ENCODE measurements around the gene ATL1.
"Not testable (repeated sequence)": the region's sequence is repeated elsewhere in the genome, so short reads cannot be mapped to it uniquely, and the experiment has no call there.

The ATL1 gene

GRCh38 chr14:50533806-50534205, 26.1 kb upstream of the ATL1 start:
- no peaks in the 10 kb centered on the region for H3K27me3 ChIP-seq (ENCODE audit: insufficient read depth, poor library complexity, severe bottlenecking)
- H3K27ac ChIP-seq (ENCODE audit: poor library complexity, severe bottlenecking), result no peak overlapping the region
- DNase-seq (ENCODE audit: low spot score), result no peak
- H3K4me1 ChIP-seq (ENCODE audit: insufficient read depth, poor library complexity, severe bottlenecking), result peaks cover 12% of the 10 kb centered on the region
- TF ChIP-seq CTCF (IDR thresholded peaks at IDR 0.05; ENCODE audit: poor library complexity, severe bottlenecking), result no peak
- peaks cover 13% of the 10 kb centered on the region for H3K36me3 ChIP-seq (ENCODE audit: low read depth)
- no peak for ATAC-seq (ENCODE audit: low read depth)
- H3K9me3 ChIP-seq (ENCODE audit: severe bottlenecking), result no peaks in the 10 kb centered on the region
- H3K4me3 ChIP-seq (ENCODE audit: severe bottlenecking), result no peak overlapping the region

GRCh38 chr14:50534416-50534815, 25.5 kb upstream of the ATL1 start:
- TF ChIP-seq CTCF (IDR thresholded peaks at IDR 0.05; ENCODE audit: poor library complexity, severe bottlenecking), result no peak
- ATAC-seq (ENCODE audit: low read depth) (no peak), DNase-seq (ENCODE audit: low spot score) (no peak)
- no peak overlapping the region for H3K4me3 ChIP-seq (ENCODE audit: severe bottlenecking)
- peaks cover 7% of the 10 kb centered on the region for H3K36me3 ChIP-seq (ENCODE audit: low read depth)
- H3K4me1 ChIP-seq (ENCODE audit: insufficient read depth, poor library complexity, severe bottlenecking), result peaks cover 8% of the 10 kb centered on the region
- H3K27ac ChIP-seq (ENCODE audit: poor library complexity, severe bottlenecking), result no peak overlapping the region
- H3K9me3 ChIP-seq (ENCODE audit: severe bottlenecking), result no peaks in the 10 kb centered on the region
- no peaks in the 10 kb centered on the region for H3K27me3 ChIP-seq (ENCODE audit: insufficient read depth, poor library complexity, severe bottlenecking)

GRCh38 chr14:50534997-50535396, 24.9 kb upstream of the ATL1 start:
- no peak for TF ChIP-seq CTCF (IDR thresholded peaks at IDR 0.05; ENCODE audit: poor library complexity, severe bottlenecking)

GRCh38 chr14:50538034-50538433, 21.9 kb upstream of the ATL1 start:
- ATAC-seq (ENCODE audit: low read depth); DNase-seq (ENCODE audit: low spot score); H3K36me3 ChIP-seq (ENCODE audit: low read depth); H3K27me3 ChIP-seq (ENCODE audit: insufficient read depth, poor library complexity, severe bottlenecking); H3K9me3 ChIP-seq (ENCODE audit: severe bottlenecking); H3K4me3 ChIP-seq (ENCODE audit: severe bottlenecking); H3K4me1 ChIP-seq (ENCODE audit: insufficient read depth, poor library complexity, severe bottlenecking); H3K27ac ChIP-seq (ENCODE audit: poor library complexity, severe bottlenecking): not testable (repeated sequence)

More at GRCh38 chr14:50534997-50535396, 24.9 kb upstream of the ATL1 start:
- H3K27me3 ChIP-seq (ENCODE audit: insufficient read depth, poor library complexity, severe bottlenecking), result no peaks in the 10 kb centered on the region
- DNase-seq (ENCODE audit: low spot score) (no peak), ATAC-seq (ENCODE audit: low read depth) (no peak)
- no peak overlapping the region for H3K27ac ChIP-seq (ENCODE audit: poor library complexity, severe bottlenecking)
- no peak overlapping the region for H3K4me3 ChIP-seq (ENCODE audit: severe bottlenecking)
- peaks cover under 1% of the 10 kb centered on the region; the same call in 1 of the 2 replicates for H3K36me3 ChIP-seq (ENCODE audit: low read depth)
- H3K9me3 ChIP-seq (ENCODE audit: severe bottlenecking), result no peaks in the 10 kb centered on the region
- H3K4me1 ChIP-seq (ENCODE audit: insufficient read depth, poor library complexity, severe bottlenecking), result peaks cover 3% of the 10 kb centered on the region

DNA sequence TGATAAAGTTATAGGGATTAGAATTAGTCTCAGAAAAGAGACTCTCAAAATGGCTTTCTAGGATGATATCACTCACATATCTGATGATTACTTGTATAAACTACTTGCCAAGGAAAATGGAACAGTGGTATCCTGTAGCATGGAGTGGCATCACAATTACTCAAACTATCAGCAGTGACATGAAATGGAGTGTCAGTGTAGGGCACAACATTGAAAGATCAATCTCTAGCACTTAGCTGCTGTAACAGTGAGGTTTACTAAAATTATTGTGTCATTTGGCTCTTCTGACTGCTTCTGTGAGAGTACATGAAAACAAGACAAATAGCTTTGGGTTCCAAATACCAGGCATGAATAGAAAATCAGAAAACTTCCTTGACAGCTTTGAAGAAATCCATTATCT, 20.9 kb upstream of the ATL1 start:
- H3K27me3 ChIP-seq (ENCODE audit: insufficient read depth, poor library complexity, severe bottlenecking), result no peaks in the 10 kb centered on the region
- TF ChIP-seq CTCF (IDR thresholded peaks at IDR 0.05; ENCODE audit: poor library complexity, severe bottlenecking), result no peak
- DNase-seq (ENCODE audit: low spot score), result no peak
- ATAC-seq (ENCODE audit: low read depth), result no peak
- H3K4me3 ChIP-seq (ENCODE audit: severe bottlenecking), result no peak overlapping the region
- H3K9me3 ChIP-seq (ENCODE audit: severe bottlenecking), result no peaks in the 10 kb centered on the region
- H3K36me3 ChIP-seq (ENCODE audit: low read depth), result no peaks in the 10 kb centered on the region
- no peak overlapping the region for H3K27ac ChIP-seq (ENCODE audit: poor library complexity, severe bottlenecking)
- no peaks in the 10 kb centered on the region for H3K4me1 ChIP-seq (ENCODE audit: insufficient read depth, poor library complexity, severe bottlenecking)
